M059J (cell line): Measurements from ENCODE around the gene NXNL1. TPM values are rescaled to one million over a fixed set of nuclear protein-coding genes. Genes with fewer than 3 reads are reported as not detected.

Experiments
- DNase-seq: peaks from one replicate; pipeline ENCODE4 v3.0.0-alpha.2; 2012; ENCODE audit warnings: low read depth
- total RNA-seq: library from RNA; depleted of rRNA; stranded (reverse); fragments of >200 nt; shearing (Covaris generic); gene quantifications from 2 replicates; pipeline ENCODE4 v1.2.3, GENCODE V29; 2014

NXNL1 gene
- total RNA-seq, 1 experiment from 2014 or later = not detected

GRCh38 chr19:17456127-17456526 lies 4.6 kb downstream of the NXNL1 start:
- DNase-seq = no peak

GRCh38 chr19:17455308-17456123 lies 5.2 kb downstream of the NXNL1 start:
- DNase-seq = no peak

DNA sequence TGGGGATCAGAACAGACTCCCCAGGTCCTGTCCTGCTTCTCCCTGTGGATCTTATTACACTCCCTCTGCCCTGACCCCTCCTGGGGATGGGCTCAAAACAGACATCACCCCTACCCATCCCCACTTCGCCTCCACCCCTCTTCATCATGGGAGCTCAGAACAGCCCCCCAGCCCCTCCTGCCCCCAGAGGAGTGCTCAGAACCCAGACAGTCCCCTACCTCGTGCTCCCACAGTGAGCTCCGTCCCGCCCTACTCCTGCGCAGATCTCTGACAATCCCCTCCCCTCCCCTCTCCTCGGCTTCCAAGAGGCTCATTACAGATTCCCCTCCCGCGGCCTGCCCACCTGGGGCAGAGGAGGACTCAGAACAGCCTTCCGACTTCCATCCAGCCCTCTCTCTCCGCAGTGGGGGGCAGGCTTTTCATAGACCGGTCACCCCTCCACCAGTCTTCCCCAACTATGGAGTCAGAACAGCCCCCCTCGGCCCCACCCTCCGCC lies 6.1 kb downstream of the NXNL1 start:
- no peak for DNase-seq

GRCh38 chr19:17451820-17452219 lies 8.9 kb downstream of the NXNL1 start:
- DNase-seq = no peak

DNA sequence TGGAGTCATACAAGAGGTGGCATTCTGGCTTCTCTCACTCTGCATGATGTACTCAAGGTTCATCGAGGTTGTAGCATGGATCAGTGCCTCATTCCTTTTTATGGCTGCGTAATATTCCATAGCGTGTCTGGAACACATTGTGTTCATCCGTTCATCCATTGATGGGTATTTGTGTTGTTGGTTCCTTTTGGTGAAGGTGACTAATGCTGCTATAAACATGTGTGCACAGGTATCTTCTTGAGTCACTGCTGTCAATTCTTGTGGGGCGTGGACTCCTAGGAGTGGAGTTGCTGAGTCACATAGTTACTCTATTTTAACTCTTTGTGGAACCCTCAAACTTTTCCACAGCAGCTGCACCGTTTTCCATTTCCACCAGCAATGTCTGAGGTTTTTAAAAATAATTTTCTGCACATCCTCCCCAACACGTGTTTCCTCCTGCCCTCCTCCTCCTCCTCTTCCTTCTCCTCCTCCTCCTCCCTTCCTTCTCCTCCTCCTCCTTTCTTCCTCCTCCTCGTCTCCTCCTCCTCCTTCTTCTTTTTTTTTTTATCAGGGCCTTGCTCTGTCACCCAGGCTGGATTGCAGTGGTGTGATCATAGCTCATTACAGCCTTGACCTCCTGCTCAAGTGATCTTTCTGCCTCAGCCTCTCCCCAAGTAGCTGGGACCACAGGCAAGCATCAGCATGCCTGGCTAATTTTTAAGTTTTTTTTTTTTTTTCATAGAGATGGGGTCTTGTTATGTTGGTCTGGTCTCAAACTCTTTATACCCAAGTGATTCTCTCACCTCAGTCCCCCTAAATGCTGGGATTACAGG lies 10.3 kb downstream of the NXNL1 start:
- DNase-seq = peak; percentile 80

DNA sequence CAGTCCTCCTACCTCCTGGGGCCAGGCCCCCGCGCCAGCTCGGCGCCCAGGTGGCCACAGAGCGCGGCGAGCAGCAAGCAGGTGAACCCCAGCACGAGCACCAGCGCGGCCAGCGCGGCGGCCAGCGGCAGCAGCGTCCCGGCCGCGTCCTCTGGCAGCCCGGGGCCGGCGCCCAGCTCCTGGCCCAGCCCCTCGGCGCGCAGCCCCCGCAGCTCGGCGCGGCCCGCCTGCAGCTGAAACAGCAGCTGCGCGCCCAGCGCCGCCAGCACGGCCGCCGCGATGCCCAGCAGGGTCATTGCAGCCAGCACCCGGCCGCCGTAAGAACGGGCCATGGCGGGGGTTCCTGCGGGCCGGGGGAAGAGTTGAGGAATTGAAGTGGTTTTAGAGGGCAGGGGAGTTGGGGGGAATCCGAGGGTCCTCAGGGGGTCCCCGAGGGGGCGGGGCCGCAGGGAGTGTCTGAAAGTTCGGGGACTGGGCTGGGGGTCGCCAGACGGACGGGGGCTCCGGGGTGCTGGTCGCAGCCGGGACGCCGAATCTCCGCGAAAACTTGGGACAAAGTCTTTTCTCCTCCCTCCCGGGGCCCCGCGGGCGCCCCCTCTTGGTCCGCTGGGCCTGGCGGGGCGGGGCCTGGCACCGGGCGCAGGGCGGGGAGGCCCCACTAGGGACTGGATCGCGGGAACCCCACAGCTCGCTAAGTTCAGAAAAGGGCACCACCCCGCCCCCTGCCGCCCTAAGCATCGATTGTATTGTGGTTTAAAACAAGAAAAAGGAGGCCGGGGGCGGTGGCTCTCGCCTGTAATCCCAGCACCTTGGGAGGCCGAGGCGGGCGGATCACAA lies 12.4 kb downstream of the NXNL1 start, which contains the start of gene TMEM221:
TSS of gene TMEM221 (minus strand) at position 538 of the 837 bp plus-strand sequence. CDS start at position 332, 206 bp downstream.
- DNase-seq = peak; percentile 45

DNA sequence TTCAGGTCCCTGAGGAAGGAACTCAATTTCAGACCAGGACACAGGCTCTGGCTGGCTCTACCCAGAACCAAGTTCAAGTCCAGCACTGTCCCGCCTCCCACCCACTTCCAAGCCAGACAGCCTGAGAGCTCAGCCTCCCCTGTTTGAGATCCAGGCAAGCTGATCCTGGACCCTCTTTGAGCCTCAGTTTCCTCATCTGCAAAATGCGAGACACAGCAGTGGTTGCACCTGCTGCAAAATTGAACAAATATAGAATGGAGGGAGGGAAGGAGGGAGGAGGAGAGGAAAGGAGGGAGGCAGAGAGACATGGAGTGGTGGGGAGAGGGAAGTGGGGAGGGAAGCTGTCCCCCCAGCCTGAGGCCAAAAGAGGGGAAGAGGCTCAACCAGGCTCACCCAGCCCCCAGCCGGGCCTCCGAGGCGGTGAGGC lies 13.0 kb downstream of the NXNL1 start:
- no peak for DNase-seq

DNA sequence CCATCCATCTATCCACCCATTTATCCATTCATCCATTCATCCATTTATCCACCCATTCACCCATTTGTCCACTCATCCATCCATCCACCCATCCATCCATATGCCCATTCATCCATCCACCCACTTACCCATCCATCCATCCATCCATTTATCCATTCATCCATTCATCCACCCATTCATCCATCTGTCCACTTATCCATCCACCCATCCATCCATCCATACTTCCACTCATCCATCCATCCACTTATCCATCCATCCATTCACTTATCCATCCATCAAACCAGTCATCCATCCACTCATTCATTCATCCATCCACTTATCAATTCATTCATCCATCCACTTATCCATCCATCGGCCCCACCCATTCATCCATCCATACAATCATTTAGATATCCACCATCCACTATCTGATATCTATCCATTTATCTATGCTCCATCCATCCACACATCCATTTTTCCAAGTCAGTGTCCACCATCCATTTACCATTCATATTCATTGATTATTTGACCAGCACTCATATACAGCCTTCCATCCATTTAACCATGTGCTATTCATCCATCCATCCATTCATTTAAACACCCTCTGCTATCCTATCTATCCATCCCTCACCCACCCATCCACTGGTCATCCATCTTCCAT lies 15.1 kb downstream of the NXNL1 start:
- DNase-seq = no peak

GRCh38 chr19:17441241-17442021 lies 19.3 kb downstream of the NXNL1 start:
- DNase-seq = peak; percentile 73

DNA sequence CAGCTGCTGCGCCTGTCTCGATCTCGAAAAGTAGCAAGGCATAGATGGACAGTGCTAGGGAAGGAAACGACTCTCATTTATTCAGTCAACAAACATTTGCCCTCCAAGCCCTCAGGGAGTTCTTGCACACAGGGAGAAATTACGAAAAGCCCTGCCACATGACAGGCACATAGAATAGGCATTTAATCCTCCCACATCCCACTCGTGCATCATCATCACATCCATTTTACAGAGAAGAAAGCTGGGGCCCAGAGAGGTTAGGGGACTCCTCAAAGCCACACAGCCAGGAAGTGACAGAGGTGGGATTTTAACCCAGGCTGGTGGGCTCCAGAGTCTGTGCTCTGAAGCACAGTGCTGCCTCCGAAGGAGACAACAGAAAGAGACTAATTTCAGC lies 23.9 kb downstream of the NXNL1 start:
- no peak for DNase-seq

DNA sequence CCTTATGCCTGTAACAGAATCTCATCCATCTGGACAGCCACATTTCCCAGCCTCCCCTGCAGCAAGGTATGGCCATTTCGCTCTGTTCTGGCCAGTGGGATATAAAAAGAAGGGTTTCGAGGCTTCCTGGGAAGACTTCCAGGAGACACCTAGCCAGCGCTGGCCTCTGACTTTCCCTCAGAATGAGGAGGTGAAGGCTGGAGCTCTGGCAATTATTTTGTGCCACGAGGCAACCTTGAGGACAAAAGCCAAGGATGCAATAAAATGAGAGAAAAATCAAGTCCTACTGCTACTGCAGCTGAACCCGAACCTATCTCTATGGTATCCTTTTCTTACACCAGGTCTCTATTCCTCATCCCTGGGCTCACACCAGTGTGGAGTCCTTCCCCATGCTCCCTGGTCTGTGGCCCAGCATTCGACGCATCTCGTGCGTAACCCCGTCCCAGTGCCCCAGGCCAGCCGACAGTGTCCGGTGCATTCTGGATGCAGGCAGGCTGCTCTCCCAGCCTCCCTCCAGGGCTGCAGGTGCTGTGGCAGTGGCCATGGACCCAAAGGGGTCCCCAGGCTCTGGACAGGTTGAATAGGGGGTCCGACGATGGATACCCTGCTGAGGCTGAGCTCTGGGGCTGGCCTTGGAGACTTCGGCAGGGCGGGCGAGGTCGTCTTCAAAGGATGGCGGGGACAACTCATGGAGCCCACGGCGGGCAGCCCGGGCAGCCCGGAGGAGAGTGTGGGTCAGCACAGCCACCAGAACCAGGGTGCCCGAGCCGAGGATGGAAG lies 24.4 kb downstream of the NXNL1 start:
- no peak for DNase-seq

DNA sequence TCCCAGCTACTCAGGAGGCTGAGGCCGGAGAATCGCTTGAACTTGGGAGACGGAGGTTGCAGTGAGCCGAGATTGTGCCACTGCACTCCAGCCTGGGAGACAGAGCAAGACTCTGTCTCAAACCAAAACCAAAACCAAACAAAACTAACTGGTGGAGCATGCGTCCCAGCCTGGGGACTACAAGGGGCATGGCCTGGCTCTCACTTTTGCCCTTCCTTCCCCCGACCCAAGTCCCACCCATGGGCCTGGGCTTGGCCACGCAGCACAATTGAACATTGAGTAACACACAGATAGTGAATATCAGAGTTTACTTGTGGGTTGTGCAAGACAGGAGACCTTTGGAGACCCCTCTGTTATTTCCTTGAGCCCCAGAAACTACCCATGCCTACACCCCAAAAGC lies 25.5 kb downstream of the NXNL1 start:
- no peak for DNase-seq

- no peak for DNase-seq
These were observed 29.3 kb downstream of the NXNL1 start for GRCh38 chr19:17431417-17431816.

DNA sequence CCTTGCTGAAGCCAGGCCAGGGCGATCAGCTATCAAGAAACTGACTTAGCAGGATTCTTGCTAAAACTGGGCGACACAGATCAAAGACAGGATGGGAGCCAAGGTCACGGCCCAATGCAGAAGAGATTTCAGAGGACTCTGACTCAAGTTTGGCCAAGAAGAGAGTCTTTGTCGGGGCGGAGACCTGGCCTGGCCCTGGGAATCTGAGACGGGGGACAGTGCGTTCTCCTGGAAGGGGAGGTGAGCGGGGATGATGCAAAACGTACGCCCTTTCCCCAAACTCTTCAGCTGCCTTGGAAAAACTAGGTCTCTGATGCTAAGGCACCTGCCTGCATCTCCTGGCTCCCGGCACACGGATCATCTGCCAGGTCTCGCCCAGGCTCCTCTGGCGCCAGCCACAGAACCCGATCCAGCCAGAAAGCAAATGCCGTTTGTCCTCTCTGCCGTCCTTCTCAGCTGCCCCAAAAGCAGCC lies 31.0 kb downstream of the NXNL1 start:
- no peak for DNase-seq

DNA sequence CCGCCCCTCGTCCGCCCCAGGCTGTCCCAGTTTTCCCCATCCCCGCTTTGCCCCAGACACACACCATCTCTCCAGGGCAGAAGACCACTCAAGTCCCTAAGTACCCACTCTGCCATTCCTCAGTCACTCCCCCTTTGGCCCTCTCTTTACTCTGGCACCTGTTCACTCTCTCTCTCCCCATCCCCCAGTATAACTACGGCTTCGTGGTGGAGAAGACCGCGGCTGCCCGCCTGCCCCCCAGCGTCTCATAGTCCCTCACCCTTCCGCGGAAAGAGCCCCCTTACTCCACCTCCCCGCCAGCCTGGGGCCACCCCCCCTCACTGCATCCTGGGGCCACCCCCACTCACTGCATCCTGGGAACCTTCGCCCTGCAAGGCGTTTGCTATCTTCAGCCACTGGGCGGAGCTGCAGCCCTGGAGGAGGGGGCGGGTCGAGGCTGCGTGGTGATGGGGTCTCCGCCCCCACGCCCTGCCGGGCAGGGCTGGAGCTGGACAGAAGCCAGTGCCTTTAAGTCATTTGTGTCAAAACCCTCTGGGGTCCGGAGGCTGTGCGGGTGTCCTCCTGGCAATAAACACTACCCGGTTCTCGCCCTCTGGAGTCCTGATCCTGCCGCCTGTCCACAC lies 35.9 kb downstream of the NXNL1 start:
- DNase-seq = no peak

DNA sequence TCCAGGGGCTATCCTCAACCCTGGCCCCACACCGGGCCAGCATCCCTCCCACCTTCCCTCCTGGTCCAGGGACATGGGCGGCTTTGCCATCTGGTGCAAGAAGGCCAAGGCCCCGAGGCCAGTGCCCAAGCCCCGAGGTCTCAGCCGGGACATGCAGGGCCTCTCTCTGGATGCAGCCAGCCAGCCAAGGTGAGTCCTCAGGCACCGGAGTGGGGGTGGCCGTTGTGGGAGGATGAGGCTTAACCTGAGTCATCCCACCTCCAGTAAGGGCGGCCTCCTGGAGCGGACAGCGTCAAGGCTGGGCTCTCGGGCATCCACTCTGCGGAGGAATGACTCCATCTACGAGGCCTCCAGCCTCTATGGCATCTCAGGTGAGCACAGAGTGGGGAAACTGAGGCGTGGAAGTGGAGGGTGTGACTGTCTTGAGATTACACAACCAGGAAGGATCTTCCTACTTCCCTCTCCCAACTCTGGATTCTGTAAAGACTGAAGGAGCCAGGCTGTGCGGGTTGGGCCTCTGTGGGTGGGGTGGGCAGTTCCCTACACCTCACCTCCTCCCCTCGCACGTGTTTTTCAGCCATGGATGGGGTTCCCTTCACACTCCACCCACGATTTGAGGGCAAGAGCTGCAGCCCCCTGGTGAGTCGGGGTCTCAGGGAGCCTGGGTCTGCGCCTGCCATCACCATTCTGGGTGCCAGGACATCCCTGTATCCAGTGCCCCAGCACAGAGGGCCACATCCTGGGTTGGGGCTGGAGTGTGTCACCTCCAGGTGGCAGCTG lies 37.1 kb downstream of the NXNL1 start:
- no peak for DNase-seq

GRCh38 chr19:17421942-17422341 lies 38.8 kb downstream of the NXNL1 start:
- DNase-seq = no peak

- peak; percentile 39 for DNase-seq
These were observed 40.2 kb downstream of the NXNL1 start for GRCh38 chr19:17420475-17420924.
